LNCaP clone FGC (cell line): Measurements from ENCODE around the gene ADD3.
"Not testable (repeated sequence)": the region's sequence is repeated elsewhere in the genome, so short reads cannot be mapped to it uniquely, and the experiment has no call there.

ENCODE experiments used
- DNase-seq: peaks from one replicate; pipeline ENCODE4 v3.0.0-alpha.2; 2011; ENCODE audit warnings: low read depth
- H3K4me3 ChIP-seq: 2 replicates; pipeline ENCODE4 v1.5.1; 2011; ENCODE audit warnings: mild to moderate bottlenecking, low read depth, low read length, control low read depth
- TF ChIP-seq, protein P1 (sequence below): IDR thresholded peaks from 2 replicates; pipeline ENCODE4 v1.5.1; 2012; ENCODE audit warnings: mild to moderate bottlenecking; ENCODE audit not compliant: control insufficient read depth, insufficient read depth; ENCODE audit errors: extremely low read depth

Gene ADD3

DNA sequence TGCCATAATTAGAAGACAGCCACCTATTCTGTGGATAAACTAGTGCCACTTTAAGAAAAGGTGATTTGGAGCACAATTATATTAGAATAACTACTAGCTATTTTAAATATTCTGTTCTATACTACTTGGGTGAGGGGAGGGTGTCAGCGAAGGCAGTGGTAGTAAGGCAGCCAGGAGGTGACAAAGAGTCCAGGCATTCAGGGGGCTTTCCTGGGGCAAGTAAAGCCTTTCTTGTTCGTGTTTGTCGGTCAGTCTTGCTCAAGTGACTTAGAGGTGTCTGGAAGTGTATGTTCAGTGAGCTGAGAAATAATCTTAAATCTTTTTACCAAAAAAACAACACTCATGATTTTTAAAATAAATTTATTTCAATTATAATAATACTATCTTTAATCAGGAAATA, 34.4 kb downstream of the ADD3 start:
- TF ChIP-seq, protein P1, sequence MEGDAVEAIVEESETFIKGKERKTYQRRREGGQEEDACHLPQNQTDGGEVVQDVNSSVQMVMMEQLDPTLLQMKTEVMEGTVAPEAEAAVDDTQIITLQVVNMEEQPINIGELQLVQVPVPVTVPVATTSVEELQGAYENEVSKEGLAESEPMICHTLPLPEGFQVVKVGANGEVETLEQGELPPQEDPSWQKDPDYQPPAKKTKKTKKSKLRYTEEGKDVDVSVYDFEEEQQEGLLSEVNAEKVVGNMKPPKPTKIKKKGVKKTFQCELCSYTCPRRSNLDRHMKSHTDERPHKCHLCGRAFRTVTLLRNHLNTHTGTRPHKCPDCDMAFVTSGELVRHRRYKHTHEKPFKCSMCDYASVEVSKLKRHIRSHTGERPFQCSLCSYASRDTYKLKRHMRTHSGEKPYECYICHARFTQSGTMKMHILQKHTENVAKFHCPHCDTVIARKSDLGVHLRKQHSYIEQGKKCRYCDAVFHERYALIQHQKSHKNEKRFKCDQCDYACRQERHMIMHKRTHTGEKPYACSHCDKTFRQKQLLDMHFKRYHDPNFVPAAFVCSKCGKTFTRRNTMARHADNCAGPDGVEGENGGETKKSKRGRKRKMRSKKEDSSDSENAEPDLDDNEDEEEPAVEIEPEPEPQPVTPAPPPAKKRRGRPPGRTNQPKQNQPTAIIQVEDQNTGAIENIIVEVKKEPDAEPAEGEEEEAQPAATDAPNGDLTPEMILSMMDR, result no peak
- H3K4me3 ChIP-seq, result no peak overlapping the region
- DNase-seq, result no peak

DNA sequence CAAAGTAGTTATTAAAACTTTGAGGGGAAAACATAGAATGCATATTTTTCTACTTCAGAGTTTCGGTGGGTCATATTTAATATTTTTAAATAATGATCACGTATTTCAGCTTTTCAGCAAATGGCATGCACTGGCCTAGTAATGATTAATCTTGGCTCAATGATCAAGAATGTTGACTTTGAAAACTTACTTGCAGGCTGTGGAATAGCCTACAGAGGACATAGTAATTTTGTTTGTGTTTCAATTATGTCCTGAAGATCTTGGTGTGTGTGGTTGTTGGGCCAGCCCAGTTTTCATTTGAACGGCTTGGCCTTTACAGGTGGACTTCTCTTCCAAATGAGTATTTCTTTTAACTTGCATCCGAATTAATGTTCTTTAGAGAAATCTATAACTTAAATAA, 35.1 kb downstream of the ADD3 start:
- no peak overlapping the region for H3K4me3 ChIP-seq
- TF ChIP-seq, protein P1, result no peak
- no peak for DNase-seq

DNA sequence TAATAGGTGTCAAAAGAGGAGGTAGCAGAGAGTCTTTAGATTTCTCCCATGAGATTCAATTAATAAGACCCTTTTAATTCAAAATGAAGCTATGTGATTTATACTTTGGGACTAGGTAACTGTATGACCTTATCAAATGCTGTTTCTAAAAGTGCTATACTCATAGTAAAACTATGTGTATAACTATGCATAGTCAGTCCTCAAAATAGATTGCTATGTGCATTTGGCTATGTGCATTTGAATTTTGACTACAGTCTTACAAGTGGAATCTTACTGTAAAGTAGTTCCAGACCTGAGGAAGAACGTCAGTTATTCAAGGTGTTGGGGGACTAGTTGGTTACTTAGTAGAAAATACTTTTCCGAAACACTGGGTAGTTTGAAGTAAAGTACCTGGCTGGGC, 36.9 kb downstream of the ADD3 start:
- H3K4me3 ChIP-seq, result no peak overlapping the region
- DNase-seq, result no peak

DNA sequence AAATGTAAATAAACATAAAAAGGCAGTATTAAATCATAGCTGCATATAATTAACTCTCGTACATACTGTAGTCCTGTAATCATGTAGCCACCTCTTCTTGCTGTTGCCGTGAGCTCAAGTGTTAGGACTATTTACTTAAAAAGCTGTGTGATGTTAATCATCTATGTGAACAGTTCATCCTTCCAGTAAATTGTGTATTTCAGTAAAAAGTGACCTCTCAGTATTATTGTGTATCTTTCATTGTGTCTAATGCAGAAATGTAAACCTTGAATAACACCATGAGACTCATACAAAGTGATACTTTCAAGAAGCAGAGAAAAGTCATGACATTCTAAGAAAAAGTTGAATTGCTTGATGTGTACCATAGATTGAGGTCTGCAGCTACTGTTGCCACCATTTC, 38.0 kb downstream of the ADD3 start:
- H3K4me3 ChIP-seq, result no peak overlapping the region
- no peak for DNase-seq
- TF ChIP-seq, protein P1, result no peak

More for the DNA sequence above, 36.9 kb downstream of the ADD3 start:
- TF ChIP-seq, protein P1, result no peak

DNA sequence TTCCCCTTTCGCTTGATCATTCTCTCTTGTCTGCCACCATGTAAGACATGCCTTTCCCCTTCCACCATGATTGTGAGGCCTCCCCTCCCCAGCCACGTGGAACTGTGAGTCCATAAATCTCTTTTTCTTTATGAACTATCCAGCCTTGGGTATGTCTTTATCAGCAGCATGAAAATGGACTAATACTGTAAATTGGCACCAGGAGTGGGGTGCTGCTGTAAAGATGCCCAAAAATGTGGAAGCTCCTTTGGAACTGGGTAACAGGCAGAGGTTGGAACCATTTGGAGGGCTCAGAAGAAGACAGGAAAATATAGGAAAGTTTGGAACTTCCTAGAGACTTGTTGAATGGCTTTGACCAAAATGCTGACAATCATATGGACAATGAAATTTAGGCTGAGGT, 40.4 kb downstream of the ADD3 start:
- not testable (repeated sequence) for DNase-seq, H3K4me3 ChIP-seq

DNA sequence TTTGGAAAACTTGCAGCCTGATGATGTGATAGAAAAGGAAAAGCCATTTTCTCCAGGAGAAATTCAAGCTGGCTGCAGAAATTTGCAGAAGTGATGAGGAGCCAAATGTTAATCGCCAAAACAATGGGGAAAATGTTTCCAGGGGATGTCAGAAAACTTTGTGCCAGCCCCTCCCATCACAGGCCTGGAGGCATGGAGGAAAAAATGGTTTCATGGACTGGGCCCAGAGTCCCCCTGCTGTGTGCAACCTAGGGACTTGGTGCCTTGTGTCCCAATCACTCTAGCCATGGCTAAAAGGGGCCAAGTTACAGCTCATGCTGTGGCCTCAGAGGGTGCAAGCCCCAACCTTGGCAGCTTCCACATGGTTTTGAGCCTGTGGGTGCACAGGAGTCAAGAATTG, 41.0 kb downstream of the ADD3 start:
- no peak for DNase-seq
- no peak overlapping the region for H3K4me3 ChIP-seq
- TF ChIP-seq, protein P1, result no peak

DNA sequence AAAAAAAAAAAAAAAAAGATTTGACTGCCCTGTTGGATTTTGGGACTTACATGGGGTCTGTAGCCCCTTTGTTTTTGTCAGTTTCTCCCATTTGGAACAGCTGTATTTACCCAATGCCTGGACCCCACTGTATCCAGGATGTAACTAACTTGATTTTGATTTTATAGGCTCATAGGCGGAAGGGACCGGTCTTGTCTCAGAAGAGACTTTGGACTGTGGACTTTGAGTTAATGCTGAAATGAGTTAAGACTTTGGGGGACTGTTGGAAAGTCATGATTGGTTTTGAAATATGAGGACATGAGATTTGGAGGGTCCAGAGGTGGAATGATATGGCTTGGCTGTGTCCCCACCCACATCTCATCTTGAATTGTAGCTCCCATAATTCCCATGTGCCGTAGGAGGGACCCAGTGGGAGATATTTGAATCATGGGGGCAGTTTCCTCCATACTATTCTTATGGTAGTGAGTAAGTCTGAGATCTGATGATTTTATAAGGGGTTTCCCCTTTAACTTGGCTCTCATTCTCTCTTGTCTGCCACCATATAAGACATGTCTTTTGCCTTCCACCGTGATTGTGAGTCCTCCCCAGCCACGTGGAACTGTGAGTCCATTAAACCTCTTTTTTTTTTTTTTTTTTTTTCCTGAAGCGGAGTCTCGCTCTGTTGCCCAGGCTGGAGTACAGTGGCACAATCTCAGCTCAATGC, 42.3 kb downstream of the ADD3 start:
- H3K4me3 ChIP-seq, DNase-seq: not testable (repeated sequence)

DNA sequence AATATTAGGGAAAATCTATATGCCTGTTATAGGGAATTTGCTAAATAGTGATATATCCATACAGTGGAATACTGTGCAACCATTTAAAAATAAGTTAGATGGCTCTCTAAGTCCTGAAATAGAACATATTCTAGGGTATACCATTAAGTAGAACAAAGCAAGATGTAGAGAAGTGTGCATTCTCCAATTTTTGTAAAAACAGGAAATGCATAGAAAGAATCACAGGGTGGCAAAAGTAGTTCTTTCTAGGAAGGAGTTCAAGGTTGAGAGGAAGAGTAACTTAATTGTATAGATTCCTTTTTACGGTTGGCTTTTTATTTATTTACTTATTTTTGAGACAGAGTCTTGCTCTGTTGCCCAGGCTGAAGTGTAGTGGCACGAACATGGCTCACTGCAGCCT, 43.7 kb downstream of the ADD3 start:
- H3K4me3 ChIP-seq, result no peak overlapping the region
- TF ChIP-seq, protein P1, result no peak
- DNase-seq, result no peak
